AG04450 (cell line): ENCODE results near the gene SLC26A3. TPM values are rescaled to one million over a fixed set of nuclear protein-coding genes. Genes with fewer than 3 reads are reported as not detected.

Experiments
- CTCF ChIA-PET: fragments of 300-600, 350-600 bp; formaldehyde crosslinking; extraction: SDS; loops from one replicate; lab custom pipeline; 2022; ENCODE audit warnings: antibody characterized with exemption, inconsistent platforms; lab: Charles Lee
- POLR2A ChIA-PET: fragments of 350-600 bp; formaldehyde crosslinking; extraction: SDS; loops from one replicate; lab custom pipeline; 2021; ENCODE audit warnings: antibody characterized with exemption, inconsistent platforms; lab: Yijun Ruan, JAX
- DNase-seq: peaks from one replicate; pipeline ENCODE4 v3.0.0-alpha.2; 2011; ENCODE audit warnings: low read depth, low spot score
- H3K27ac ChIP-seq: one replicate; pipeline ENCODE4 v1.5.1; 2012; ENCODE audit warnings: low read depth, low read length, control low read depth
- H3K27me3 ChIP-seq: one replicate; pipeline ENCODE4 v1.6.0; 2012; ENCODE audit warnings: low read length; ENCODE audit not compliant: control insufficient read depth, insufficient read depth
- H3K4me3 ChIP-seq: 2 replicates; pipeline ENCODE4 v1.5.1; 2011; ENCODE audit warnings: mild to moderate bottlenecking, low read depth, low read length, control low read depth
- H3K9me3 ChIP-seq: 2 replicates; pipeline ENCODE4 v1.5.1; 2012; ENCODE audit warnings: low read length; ENCODE audit not compliant: control insufficient read depth, insufficient read depth
- CTCF ChIP-seq: IDR thresholded peaks from 2 replicates; pipeline ENCODE4 v1.5.1; 2011; ENCODE audit warnings: low read depth, low read length, control low read depth, inconsistent platforms
- polyA plus RNA-seq: library from polyadenylated mRNA; depleted of rRNA; stranded (reverse); fragments of >200 nt; gene quantifications from 2 replicates; pipeline ENCODE4 v1.2.3, GENCODE V29; 2011

SLC26A3 gene
- polyA plus RNA-seq, 1 experiment = not detected

DNA sequence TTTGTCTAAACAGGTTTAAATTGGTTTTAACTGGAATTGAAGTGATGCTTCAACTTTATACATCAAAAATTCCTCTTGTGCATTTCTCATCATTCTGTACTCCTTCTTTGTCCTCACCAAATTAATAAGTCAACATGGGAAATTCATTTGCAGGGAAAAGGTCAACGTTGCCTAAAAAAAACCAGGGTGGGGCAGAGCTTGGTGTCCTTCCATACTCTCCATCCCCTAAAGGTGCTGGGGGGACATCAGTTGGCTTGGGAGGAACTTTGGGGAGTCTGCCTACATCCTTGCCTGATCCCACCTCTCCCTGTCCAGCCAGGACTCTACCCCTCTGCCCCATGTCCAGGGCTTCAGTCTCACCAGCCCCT lies 34.1 kb upstream of the SLC26A3 start:
- POLR2A ChIA-PET = no interaction called here
- no peaks in the 10 kb centered on the region for H3K9me3 ChIP-seq
- no peak overlapping the region for H3K4me3 ChIP-seq
- DNase-seq = no peak
- H3K27ac ChIP-seq = no peak overlapping the region
- TF ChIP-seq CTCF = no peak
- peaks cover 19% of the 10 kb centered on the region for H3K27me3 ChIP-seq
- CTCF ChIA-PET = no interaction called here

GRCh38 chr7:107836237-107837144 lies 33.5 kb upstream of the SLC26A3 start:
- Histone ChIP-seq H3K4me3 (no peak overlapping the region), H3K9me3 (no peaks in the 10 kb centered on the region), H3K27ac (no peak overlapping the region), H3K27me3 (peaks cover 19% of the 10 kb centered on the region)
- ChIA-PET CTCF (no interaction called here), POLR2A (no interaction called here)
- DNase-seq = no peak
- TF ChIP-seq CTCF = no peak

- Histone ChIP-seq H3K4me3 (no peak overlapping the region), H3K9me3 (no peaks in the 10 kb centered on the region), H3K27ac (no peak overlapping the region), H3K27me3 (peaks cover 16% of the 10 kb centered on the region)
- POLR2A ChIA-PET = no interaction called here
- TF ChIP-seq CTCF = no peak
- DNase-seq = no peak
- CTCF ChIA-PET = interaction anchor here (1.5 kb wide), 1 partner anchor 40 kb away, joined by 3 read pairs; no protein-coding TSS in a partner anchor
Measured at GRCh38 chr7:107834401-107834800, 31.4 kb upstream of the SLC26A3 start.

GRCh38 chr7:107833684-107834106 lies 30.7 kb upstream of the SLC26A3 start:
- no peak for DNase-seq
- H3K4me3 ChIP-seq = no peak overlapping the region
- H3K9me3 ChIP-seq = no peaks in the 10 kb centered on the region
- no peak overlapping the region for H3K27ac ChIP-seq
- H3K27me3 ChIP-seq = peaks cover 16% of the 10 kb centered on the region
- ChIA-PET CTCF (no interaction called here), POLR2A (no interaction called here)
- TF ChIP-seq CTCF = no peak

- H3K4me3 ChIP-seq = no peak overlapping the region
- no peak for DNase-seq
- no peak for TF ChIP-seq CTCF
- no peak overlapping the region for H3K27ac ChIP-seq
- no peaks in the 10 kb centered on the region for H3K9me3 ChIP-seq
- H3K27me3 ChIP-seq = peaks cover 11% of the 10 kb centered on the region
- ChIA-PET POLR2A (no interaction called here), CTCF (no interaction called here)
Measured at GRCh38 chr7:107830420-107830819, 27.4 kb upstream of the SLC26A3 start.
